ENCODE measurements around the gene SCNN1G.

GRCh38 chr16:23141959-23142740 lies 40.4 kb upstream of the SCNN1G start:
- TF ChIP-seq POLR2A (IDR thresholded peaks at IDR 0.05; ENCODE audit: borderline replicate concordance, extremely low read depth, insufficient read depth, insufficient read length), result no peak
- TF ChIP-seq CTCF (IDR thresholded peaks at IDR 0.05 in 2 of 3, conservative IDR thresholded peaks at IDR 0.05 in 1 of 3; ENCODE audit: borderline replicate concordance in 1 of 3, insufficient read depth in 1 of 3, low read depth in 2 of 3, low read length in 2 of 3), result no peak
- TF ChIP-seq ZNF274 (IDR thresholded peaks at IDR 0.05; ENCODE audit: low read depth, low read length), result no peak

Data from HCT116 (cell line).